K562 (cell line): ENCODE measurements around the gene PFN3. TPM values are rescaled to one million over a fixed set of nuclear protein-coding genes. Genes with fewer than 3 reads are reported as not detected.

ENCODE experiments used
- ASH1L ChIP-seq: fragments of 450-650 bp; IDR thresholded peaks from 2 replicates; pipeline ENCODE4 v1.6.1; 2018; ENCODE audit warnings: borderline replicate concordance, mild to moderate bottlenecking, low read depth; ENCODE audit not compliant: partially characterized antibody
- CHD2 ChIP-seq: IDR thresholded peaks from 2 replicates; pipeline ENCODE4 v1.6.1; 2011; ENCODE audit warnings: low read depth, low read length
- DIDO1 ChIP-seq: fragments of 450-650 bp; IDR thresholded peaks from 2 replicates; pipeline ENCODE4 v1.6.1; 2016; ENCODE audit warnings: low read depth, missing biosample characterization, missing genetic modification characterization
- ETV1 ChIP-seq: fragments of 450-650 bp; conservative IDR thresholded peaks from 2 replicates; pipeline ENCODE4 v1.6.1; 2016; ENCODE audit warnings: missing genetic modification characterization, control low read depth, low read depth, missing compliant biosample characterization
- FOXA1 ChIP-seq: fragments of 450-650 bp; IDR thresholded peaks from 2 replicates; pipeline ENCODE4 v1.6.1; 2016; ENCODE audit warnings: mild to moderate bottlenecking, borderline replicate concordance
- FOXJ2 ChIP-seq: fragments of 200-800 bp; sonication (Bioruptor generic); IDR thresholded peaks from 2 replicates; pipeline ENCODE4 v1.6.1; 2016; ENCODE audit warnings: missing genetic modification characterization, missing compliant biosample characterization
- HDAC8 ChIP-seq: fragments of 450-650 bp; IDR thresholded peaks from 2 replicates; pipeline ENCODE4 v1.6.1; 2016; ENCODE audit warnings: mild to moderate bottlenecking, missing genetic modification characterization, moderate library complexity, missing compliant biosample characterization
- MCM3 ChIP-seq: fragments of 450-650 bp; IDR thresholded peaks from 2 replicates; pipeline ENCODE4 v1.6.1; 2016
- POLR2A ChIP-seq: fragments of 450-650 bp; conservative IDR thresholded peaks from 2 replicates; pipeline ENCODE4 v1.6.1; 2016
- POLR2G ChIP-seq: fragments of 200-400 bp; formaldehyde crosslinking; IDR thresholded peaks from 2 replicates; pipeline ENCODE4 v1.6.1; 2017; ENCODE audit warnings: low read depth, mild to moderate bottlenecking, antibody characterized with exemption, low read length, moderate library complexity
- RBFOX2 ChIP-seq: fragments of 200-400 bp; formaldehyde crosslinking; IDR thresholded peaks from 2 replicates; pipeline ENCODE4 v1.6.1; 2017; ENCODE audit warnings: low read depth, mild to moderate bottlenecking, low read length, moderate library complexity
- RBM14 ChIP-seq: fragments of 200-400 bp; formaldehyde crosslinking; IDR thresholded peaks from 2 replicates; pipeline ENCODE4 v1.6.1; 2018; ENCODE audit warnings: low read depth, mild to moderate bottlenecking, low read length, moderate library complexity, borderline replicate concordance; ENCODE audit not compliant: insufficient read depth
- RBM25 ChIP-seq: fragments of 200-400 bp; formaldehyde crosslinking; IDR thresholded peaks from 2 replicates; pipeline ENCODE4 v1.6.1; 2018; ENCODE audit warnings: low read length, low read depth, moderate library complexity; ENCODE audit not compliant: severe bottlenecking
- STAT5B ChIP-seq: fragments of 250-450 bp; sonication (Bioruptor Pico); IDR thresholded peaks from 2 replicates; pipeline ENCODE4 v1.8.0; 2021; ENCODE audit warnings: mild to moderate bottlenecking, inconsistent platforms
- SUPT5H ChIP-seq: fragments of 450-650 bp; IDR thresholded peaks from 2 replicates; pipeline ENCODE4 v1.6.1; 2016
- ZNF175 ChIP-seq: fragments of 200-800 bp; sonication (Bioruptor generic); IDR thresholded peaks from 2 replicates; pipeline ENCODE4 v1.6.1; 2016; ENCODE audit warnings: low read depth, mild to moderate bottlenecking, missing genetic modification characterization, missing compliant biosample characterization
- ZNF197 ChIP-seq: fragments of 200-800 bp; sonication (Bioruptor generic); IDR thresholded peaks from 2 replicates; pipeline ENCODE4 v1.6.1; 2016; ENCODE audit warnings: low read depth, missing genetic modification characterization, missing compliant biosample characterization
- ZNF354B ChIP-seq: fragments of 250-450 bp; sonication (Bioruptor Pico); IDR thresholded peaks from 2 replicates; pipeline ENCODE4 v1.4.0; 2020
- polyA plus RNA-seq, 8 experiments: library from polyadenylated mRNA; depleted of rRNA in 4 of 8; stranded (reverse) in 5 of 8; unstranded in 3 of 8; fragments of >200 nt; fragmentation: Nextera tagmentation in 2 of 8; fragmentation: Illumina TruSeq in 1 of 8; extraction: Ambion mirVana in 2 of 8; extraction: Trizol in 1 of 8; gene quantifications; 2 replicates each; pipeline versions ENCODE4 v1.2.1 to v1.2.3, GENCODE V29; 2011 to 2014; ENCODE audit warnings: inconsistent platforms in 1 of 8, missing spikeins in 1 of 8
- total RNA-seq, 7 experiments: library from RNA; depleted of rRNA in 6 of 7; stranded (reverse); fragments of >200 nt in 6 of 7; fragmentation: Illumina TruSeq in 2 of 7; extraction: Trizol in 2 of 7; gene quantifications; 2 replicates each; pipeline versions ENCODE4 v1.2.1 to v1.2.3, GENCODE V29; 2011 to 2021; ENCODE audit warnings: low replicate concordance in 1 of 7
- TF ChIP-seq, protein P1 (sequence below): sonication (generic); formaldehyde crosslinking; IDR thresholded peaks from 2 replicates; pipeline ENCODE4 v1.8.0; 2022; ENCODE audit warnings: missing genetic modification reagents, mild to moderate bottlenecking, borderline replicate concordance
- TF ChIP-seq, protein P2 (sequence below): conservative IDR thresholded peaks from 2 replicates; pipeline ENCODE4 v1.6.1; 2011; ENCODE audit warnings: low read depth, mild to moderate bottlenecking, low read length; ENCODE audit not compliant: control insufficient read depth
- TF ChIP-seq, protein P3 (sequence below): fragments of 450-650 bp; IDR thresholded peaks from 2 replicates; pipeline ENCODE4 v1.6.1; 2017; ENCODE audit warnings: mild to moderate bottlenecking, moderate library complexity
- TF ChIP-seq, protein P4 (sequence below), 2 experiments: fragments of 200-800 bp in 1 of 2; sonication (Bioruptor generic) in 1 of 2; sonication (generic) in 1 of 2; formaldehyde crosslinking in 1 of 2; IDR thresholded peaks in 1 of 2; conservative IDR thresholded peaks in 1 of 2; 2 replicates each; pipeline versions ENCODE4 v1.5.0 to v1.6.1; 2016 to 2020; ENCODE audit warnings: missing compliant biosample characterization in 1 of 2, missing genetic modification characterization in 1 of 2, missing genetic modification reagents in 1 of 2

The PFN3 gene
- total and polyA plus RNA-seq, 9 of the 15 experiments (the other 6 are each of a cell fraction or from before 2014, with no cell fraction given): not detected

DNA sequence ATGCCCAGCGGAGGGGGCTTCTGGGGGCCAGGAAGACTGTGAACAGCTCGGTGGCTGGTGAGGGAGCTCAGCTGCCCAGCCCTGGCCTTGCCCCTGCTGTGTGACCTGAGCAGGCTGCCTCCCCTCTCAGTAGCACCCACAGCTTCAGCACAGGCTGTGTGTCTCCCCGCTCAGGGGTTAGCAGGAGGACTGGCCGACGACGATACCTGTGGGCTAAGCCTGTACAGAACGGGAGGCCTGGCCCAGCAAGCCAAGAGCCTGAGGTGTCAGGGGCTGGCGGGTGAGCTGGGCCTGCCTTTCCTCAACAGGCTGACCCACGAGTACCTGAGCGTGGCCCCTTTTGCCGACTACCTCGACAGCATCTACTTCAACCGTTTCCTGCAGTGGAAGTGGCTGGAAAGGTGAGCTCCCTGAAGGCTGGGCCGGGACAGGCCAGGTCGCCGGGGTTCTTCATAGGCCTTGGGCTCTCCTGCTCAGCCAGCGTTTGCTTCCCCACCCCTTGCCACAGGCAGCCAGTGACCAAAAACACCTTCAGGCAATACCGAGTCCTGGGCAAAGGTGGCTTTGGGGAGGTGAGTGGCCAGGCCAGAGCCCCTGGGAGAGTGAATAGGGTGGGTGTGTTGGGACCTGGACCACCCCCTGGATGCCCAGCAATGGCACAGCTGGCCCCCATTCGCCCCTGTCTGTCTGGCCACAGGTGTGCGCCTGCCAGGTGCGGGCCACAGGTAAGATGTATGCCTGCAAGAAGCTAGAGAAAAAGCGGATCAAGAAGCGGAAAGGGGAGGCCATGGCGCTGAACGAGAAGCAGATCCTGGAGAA lies 32.6 kb upstream of the PFN3 start (continued):
- TF ChIP-seq, protein P1, sequence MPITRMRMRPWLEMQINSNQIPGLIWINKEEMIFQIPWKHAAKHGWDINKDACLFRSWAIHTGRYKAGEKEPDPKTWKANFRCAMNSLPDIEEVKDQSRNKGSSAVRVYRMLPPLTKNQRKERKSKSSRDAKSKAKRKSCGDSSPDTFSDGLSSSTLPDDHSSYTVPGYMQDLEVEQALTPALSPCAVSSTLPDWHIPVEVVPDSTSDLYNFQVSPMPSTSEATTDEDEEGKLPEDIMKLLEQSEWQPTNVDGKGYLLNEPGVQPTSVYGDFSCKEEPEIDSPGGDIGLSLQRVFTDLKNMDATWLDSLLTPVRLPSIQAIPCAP (CRISPR knock-in tag): no peak
- peak; percentile 19 for TF ChIP-seq RBFOX2
- no peak for TF ChIP-seq ETV1
- no peak for TF ChIP-seq STAT5B (CRISPR knock-in tag)
- no peak for TF ChIP-seq DIDO1 (tag)
- no peak for TF ChIP-seq HDAC8 (tag)
- TF ChIP-seq, protein P2, sequence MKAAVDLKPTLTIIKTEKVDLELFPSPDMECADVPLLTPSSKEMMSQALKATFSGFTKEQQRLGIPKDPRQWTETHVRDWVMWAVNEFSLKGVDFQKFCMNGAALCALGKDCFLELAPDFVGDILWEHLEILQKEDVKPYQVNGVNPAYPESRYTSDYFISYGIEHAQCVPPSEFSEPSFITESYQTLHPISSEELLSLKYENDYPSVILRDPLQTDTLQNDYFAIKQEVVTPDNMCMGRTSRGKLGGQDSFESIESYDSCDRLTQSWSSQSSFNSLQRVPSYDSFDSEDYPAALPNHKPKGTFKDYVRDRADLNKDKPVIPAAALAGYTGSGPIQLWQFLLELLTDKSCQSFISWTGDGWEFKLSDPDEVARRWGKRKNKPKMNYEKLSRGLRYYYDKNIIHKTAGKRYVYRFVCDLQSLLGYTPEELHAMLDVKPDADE: no peak
- 0 out of 2 replicates have a peak, but pooled peaks have one; percentile 20 for TF ChIP-seq POLR2A
- no peak for TF ChIP-seq RBM14
- TF ChIP-seq SUPT5H: peak; percentile 26; the same call in 1 of the 2 replicates
- no peak for TF ChIP-seq FOXJ2 (tag)
- TF ChIP-seq ZNF175 (CRISPR knock-in tag): no peak
- TF ChIP-seq FOXA1: no peak
- TF ChIP-seq MCM3: no peak
- peak; percentile 70 for TF ChIP-seq POLR2G
- TF ChIP-seq ZNF197: no peak
- no peak for TF ChIP-seq CHD2
- TF ChIP-seq, protein P3, sequence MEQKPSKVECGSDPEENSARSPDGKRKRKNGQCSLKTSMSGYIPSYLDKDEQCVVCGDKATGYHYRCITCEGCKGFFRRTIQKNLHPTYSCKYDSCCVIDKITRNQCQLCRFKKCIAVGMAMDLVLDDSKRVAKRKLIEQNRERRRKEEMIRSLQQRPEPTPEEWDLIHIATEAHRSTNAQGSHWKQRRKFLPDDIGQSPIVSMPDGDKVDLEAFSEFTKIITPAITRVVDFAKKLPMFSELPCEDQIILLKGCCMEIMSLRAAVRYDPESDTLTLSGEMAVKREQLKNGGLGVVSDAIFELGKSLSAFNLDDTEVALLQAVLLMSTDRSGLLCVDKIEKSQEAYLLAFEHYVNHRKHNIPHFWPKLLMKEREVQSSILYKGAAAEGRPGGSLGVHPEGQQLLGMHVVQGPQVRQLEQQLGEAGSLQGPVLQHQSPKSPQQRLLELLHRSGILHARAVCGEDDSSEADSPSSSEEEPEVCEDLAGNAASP: no peak
- no peak for TF ChIP-seq ZNF354B (CRISPR knock-in tag)
- TF ChIP-seq RBM25: no peak
- no peak for TF ChIP-seq ASH1L
- TF ChIP-seq, protein P4, sequence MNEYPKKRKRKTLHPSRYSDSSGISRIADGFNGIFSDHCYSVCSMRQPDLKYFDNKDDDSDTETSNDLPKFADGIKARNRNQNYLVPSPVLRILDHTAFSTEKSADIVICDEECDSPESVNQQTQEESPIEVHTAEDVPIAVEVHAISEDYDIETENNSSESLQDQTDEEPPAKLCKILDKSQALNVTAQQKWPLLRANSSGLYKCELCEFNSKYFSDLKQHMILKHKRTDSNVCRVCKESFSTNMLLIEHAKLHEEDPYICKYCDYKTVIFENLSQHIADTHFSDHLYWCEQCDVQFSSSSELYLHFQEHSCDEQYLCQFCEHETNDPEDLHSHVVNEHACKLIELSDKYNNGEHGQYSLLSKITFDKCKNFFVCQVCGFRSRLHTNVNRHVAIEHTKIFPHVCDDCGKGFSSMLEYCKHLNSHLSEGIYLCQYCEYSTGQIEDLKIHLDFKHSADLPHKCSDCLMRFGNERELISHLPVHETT (CRISPR knock-in tag; conservative IDR thresholded peaks at IDR 0.05 in 1 of 2, IDR thresholded peaks at IDR 0.05 in 1 of 2): no peak
